Gastroesophageal sphincter (tissue), 3 donors: ENCODE data around the gene TMC7.

Source experiments
- CTCF ChIP-seq, 4 experiments: fragments of 200-600 bp in 2 of 4; fragments of 450-650 bp in 2 of 4; sonication (generic) in 1 of 4; IDR thresholded peaks; one replicate each; pipeline ENCODE4 v1.5.1; 2017 to 2019; ENCODE audit warnings: antibody characterized with exemption in 4 of 4, mild to moderate bottlenecking in 2 of 4, moderate library complexity in 2 of 4
- EP300 ChIP-seq: sonication (generic); formaldehyde crosslinking; IDR thresholded peaks from one replicate; pipeline ENCODE4 v1.6.1; 2017; ENCODE audit warnings: antibody characterized with exemption, mild to moderate bottlenecking
- POLR2A ChIP-seq, 2 donors: fragments of 450-650 bp; IDR thresholded peaks; one replicate each; pipeline ENCODE4 v1.6.1; 2017; ENCODE audit warnings: antibody characterized with exemption in 2 of 2, mild to moderate bottlenecking in 2 of 2, moderate library complexity in 1 of 2
- POLR2AphosphoS5 ChIP-seq: sonication (generic); formaldehyde crosslinking; IDR thresholded peaks from one replicate; pipeline ENCODE4 v1.6.1; 2017; ENCODE audit warnings: antibody characterized with exemption

GRCh38 chr16:18975109-18975508 lies 8.6 kb upstream of the TMC7 start:
- TF ChIP-seq CTCF (IDR thresholded peaks at IDR 0.05) (no peak), EP300 (no peak), POLR2AphosphoS5 (no peak), POLR2A (IDR thresholded peaks at IDR 0.05) (no peak)
